Hepatic stellate cell (primary cell): ENCODE data around the gene STX11.
"Not testable (repeated sequence)": the region's sequence is repeated elsewhere in the genome, so short reads cannot be mapped to it uniquely, and the experiment has no call there.

Experiments
- DNase-seq: peaks from one replicate; pipeline ENCODE4 v3.0.0; 2011; ENCODE audit warnings: low spot score

STX11 gene

GRCh38 chr6:144177726-144178125, 27.4 kb downstream of the STX11 start:
- DNase-seq, result no peak

GRCh38 chr6:144178323-144178722, 28.0 kb downstream of the STX11 start:
- no peak for DNase-seq

- DNase-seq, result no peak
These were observed 28.9 kb downstream of the STX11 start for GRCh38 chr6:144179237-144179636.

GRCh38 chr6:144179828-144180227, 29.5 kb downstream of the STX11 start:
- DNase-seq, result no peak

- DNase-seq, result not testable (repeated sequence)
These were observed 30.0 kb downstream of the STX11 start for GRCh38 chr6:144180354-144180753.

- DNase-seq, result no peak
These were observed 31.3 kb downstream of the STX11 start for GRCh38 chr6:144181639-144182038.

- DNase-seq, result not testable (repeated sequence)
These were observed 33.9 kb downstream of the STX11 start for GRCh38 chr6:144184186-144184585.

GRCh38 chr6:144185133-144185836, 35.0 kb downstream of the STX11 start:
- DNase-seq, result no peak

GRCh38 chr6:144186817-144187625, 36.7 kb downstream of the STX11 start:
- DNase-seq, result no peak

GRCh38 chr6:144189351-144189750, 39.0 kb downstream of the STX11 start:
- no peak for DNase-seq

GRCh38 chr6:144190080-144190479, 39.8 kb downstream of the STX11 start:
- no peak for DNase-seq

- DNase-seq, result no peak
These were observed 40.3 kb downstream of the STX11 start for GRCh38 chr6:144190593-144190992.

GRCh38 chr6:144193181-144193580, 42.9 kb downstream of the STX11 start:
- DNase-seq, result no peak

GRCh38 chr6:144194293-144194810, 44.0 kb downstream of the STX11 start:
- no peak for DNase-seq

- DNase-seq, result peak; percentile 32
These were observed 45.5 kb downstream of the STX11 start for GRCh38 chr6:144195671-144196270.

- DNase-seq, result no peak
These were observed 47.6 kb downstream of the STX11 start for GRCh38 chr6:144197919-144198318.

GRCh38 chr6:144202879-144203468, 52.7 kb downstream of the STX11 start:
- no peak for DNase-seq

GRCh38 chr6:144211160-144211559, 60.8 kb downstream of the STX11 start:
- no peak for DNase-seq

GRCh38 chr6:144213315-144213714, 63.0 kb downstream of the STX11 start:
- DNase-seq, result no peak

- no peak for DNase-seq
These were observed 63.7 kb downstream of the STX11 start for GRCh38 chr6:144214029-144214428.

GRCh38 chr6:144214622-144215401, 64.5 kb downstream of the STX11 start:
- no peak for DNase-seq
